HEK293 (cell line): ENCODE measurements around the gene LINC00237.

Source experiments
- GLI4 ChIP-seq: fragments of 450-650 bp; formaldehyde crosslinking; IDR thresholded peaks from 2 replicates; pipeline ENCODE4 v1.5.1; 2016; ENCODE audit warnings: missing biosample characterization, missing genetic modification characterization
- SP2 ChIP-seq: fragments of 450-650 bp; formaldehyde crosslinking; IDR thresholded peaks from 2 replicates; pipeline ENCODE4 v1.5.1; 2016; ENCODE audit warnings: missing biosample characterization, missing genetic modification characterization
- ZNF174 ChIP-seq: fragments of 450-650 bp; formaldehyde crosslinking; IDR thresholded peaks from 2 replicates; pipeline ENCODE4 v1.5.0; 2017; ENCODE audit warnings: missing biosample characterization, mild to moderate bottlenecking, missing genetic modification characterization
- ZNF404 ChIP-seq: fragments of 450-650 bp; formaldehyde crosslinking; IDR thresholded peaks from 2 replicates; pipeline ENCODE4 v1.5.1; 2017; ENCODE audit warnings: missing biosample characterization, missing genetic modification characterization
- ZNF629 ChIP-seq: fragments of 450-650 bp; formaldehyde crosslinking; IDR thresholded peaks from 2 replicates; pipeline ENCODE4 v1.5.1; 2017; ENCODE audit warnings: missing biosample characterization, missing genetic modification characterization
- ZNF707 ChIP-seq: fragments of 450-650 bp; formaldehyde crosslinking; IDR thresholded peaks from 2 replicates; pipeline ENCODE4 v1.5.1; 2016; ENCODE audit warnings: missing biosample characterization, missing genetic modification characterization
- ZNF747 ChIP-seq: fragments of 450-650 bp; formaldehyde crosslinking; IDR thresholded peaks from 2 replicates; pipeline ENCODE4 v1.5.1; 2016; ENCODE audit warnings: missing biosample characterization, missing genetic modification characterization
- TF ChIP-seq, protein P1 (sequence below): fragments of 450-650 bp; formaldehyde crosslinking; IDR thresholded peaks from 2 replicates; pipeline ENCODE4 v1.5.1; 2016; ENCODE audit warnings: missing biosample characterization, missing genetic modification characterization
- TF ChIP-seq, protein P2 (sequence below): fragments of 450-650 bp; formaldehyde crosslinking; IDR thresholded peaks from 2 replicates; pipeline ENCODE4 v1.5.1; 2016; ENCODE audit warnings: missing biosample characterization, missing genetic modification characterization
- TF ChIP-seq, protein P3 (sequence below): fragments of 450-650 bp; formaldehyde crosslinking; IDR thresholded peaks from 2 replicates; pipeline ENCODE4 v1.5.1; 2016; ENCODE audit warnings: missing biosample characterization, missing genetic modification characterization
- TF ChIP-seq, protein P4 (sequence below): fragments of 450-650 bp; formaldehyde crosslinking; IDR thresholded peaks from 2 replicates; pipeline ENCODE4 v1.5.1; 2016; ENCODE audit warnings: missing biosample characterization, missing genetic modification characterization, low read depth

DNA sequence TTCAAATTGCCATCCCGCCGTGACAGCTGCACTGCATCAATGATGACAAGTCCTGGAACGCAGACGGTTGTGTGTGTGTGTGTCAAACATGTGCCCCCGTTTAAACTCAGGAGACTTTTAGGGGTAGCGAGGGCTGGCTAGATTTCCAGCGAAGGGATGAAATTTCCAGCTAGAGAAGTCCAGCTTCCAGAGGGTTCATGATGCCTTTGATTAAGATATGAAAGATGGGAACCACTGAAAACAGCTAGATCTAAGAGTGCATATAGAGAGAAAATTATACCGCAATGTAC lies 20.4 kb upstream of the LINC00237 start:
- TF ChIP-seq, protein P1, sequence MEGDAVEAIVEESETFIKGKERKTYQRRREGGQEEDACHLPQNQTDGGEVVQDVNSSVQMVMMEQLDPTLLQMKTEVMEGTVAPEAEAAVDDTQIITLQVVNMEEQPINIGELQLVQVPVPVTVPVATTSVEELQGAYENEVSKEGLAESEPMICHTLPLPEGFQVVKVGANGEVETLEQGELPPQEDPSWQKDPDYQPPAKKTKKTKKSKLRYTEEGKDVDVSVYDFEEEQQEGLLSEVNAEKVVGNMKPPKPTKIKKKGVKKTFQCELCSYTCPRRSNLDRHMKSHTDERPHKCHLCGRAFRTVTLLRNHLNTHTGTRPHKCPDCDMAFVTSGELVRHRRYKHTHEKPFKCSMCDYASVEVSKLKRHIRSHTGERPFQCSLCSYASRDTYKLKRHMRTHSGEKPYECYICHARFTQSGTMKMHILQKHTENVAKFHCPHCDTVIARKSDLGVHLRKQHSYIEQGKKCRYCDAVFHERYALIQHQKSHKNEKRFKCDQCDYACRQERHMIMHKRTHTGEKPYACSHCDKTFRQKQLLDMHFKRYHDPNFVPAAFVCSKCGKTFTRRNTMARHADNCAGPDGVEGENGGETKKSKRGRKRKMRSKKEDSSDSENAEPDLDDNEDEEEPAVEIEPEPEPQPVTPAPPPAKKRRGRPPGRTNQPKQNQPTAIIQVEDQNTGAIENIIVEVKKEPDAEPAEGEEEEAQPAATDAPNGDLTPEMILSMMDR (tag by site-specific recombination) = no peak
- TF ChIP-seq, protein P2, sequence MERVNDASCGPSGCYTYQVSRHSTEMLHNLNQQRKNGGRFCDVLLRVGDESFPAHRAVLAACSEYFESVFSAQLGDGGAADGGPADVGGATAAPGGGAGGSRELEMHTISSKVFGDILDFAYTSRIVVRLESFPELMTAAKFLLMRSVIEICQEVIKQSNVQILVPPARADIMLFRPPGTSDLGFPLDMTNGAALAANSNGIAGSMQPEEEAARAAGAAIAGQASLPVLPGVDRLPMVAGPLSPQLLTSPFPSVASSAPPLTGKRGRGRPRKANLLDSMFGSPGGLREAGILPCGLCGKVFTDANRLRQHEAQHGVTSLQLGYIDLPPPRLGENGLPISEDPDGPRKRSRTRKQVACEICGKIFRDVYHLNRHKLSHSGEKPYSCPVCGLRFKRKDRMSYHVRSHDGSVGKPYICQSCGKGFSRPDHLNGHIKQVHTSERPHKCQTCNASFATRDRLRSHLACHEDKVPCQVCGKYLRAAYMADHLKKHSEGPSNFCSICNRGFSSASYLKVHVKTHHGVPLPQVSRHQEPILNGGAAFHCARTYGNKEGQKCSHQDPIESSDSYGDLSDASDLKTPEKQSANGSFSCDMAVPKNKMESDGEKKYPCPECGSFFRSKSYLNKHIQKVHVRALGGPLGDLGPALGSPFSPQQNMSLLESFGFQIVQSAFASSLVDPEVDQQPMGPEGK (tag by site-specific recombination) = no peak
- TF ChIP-seq, protein P3, sequence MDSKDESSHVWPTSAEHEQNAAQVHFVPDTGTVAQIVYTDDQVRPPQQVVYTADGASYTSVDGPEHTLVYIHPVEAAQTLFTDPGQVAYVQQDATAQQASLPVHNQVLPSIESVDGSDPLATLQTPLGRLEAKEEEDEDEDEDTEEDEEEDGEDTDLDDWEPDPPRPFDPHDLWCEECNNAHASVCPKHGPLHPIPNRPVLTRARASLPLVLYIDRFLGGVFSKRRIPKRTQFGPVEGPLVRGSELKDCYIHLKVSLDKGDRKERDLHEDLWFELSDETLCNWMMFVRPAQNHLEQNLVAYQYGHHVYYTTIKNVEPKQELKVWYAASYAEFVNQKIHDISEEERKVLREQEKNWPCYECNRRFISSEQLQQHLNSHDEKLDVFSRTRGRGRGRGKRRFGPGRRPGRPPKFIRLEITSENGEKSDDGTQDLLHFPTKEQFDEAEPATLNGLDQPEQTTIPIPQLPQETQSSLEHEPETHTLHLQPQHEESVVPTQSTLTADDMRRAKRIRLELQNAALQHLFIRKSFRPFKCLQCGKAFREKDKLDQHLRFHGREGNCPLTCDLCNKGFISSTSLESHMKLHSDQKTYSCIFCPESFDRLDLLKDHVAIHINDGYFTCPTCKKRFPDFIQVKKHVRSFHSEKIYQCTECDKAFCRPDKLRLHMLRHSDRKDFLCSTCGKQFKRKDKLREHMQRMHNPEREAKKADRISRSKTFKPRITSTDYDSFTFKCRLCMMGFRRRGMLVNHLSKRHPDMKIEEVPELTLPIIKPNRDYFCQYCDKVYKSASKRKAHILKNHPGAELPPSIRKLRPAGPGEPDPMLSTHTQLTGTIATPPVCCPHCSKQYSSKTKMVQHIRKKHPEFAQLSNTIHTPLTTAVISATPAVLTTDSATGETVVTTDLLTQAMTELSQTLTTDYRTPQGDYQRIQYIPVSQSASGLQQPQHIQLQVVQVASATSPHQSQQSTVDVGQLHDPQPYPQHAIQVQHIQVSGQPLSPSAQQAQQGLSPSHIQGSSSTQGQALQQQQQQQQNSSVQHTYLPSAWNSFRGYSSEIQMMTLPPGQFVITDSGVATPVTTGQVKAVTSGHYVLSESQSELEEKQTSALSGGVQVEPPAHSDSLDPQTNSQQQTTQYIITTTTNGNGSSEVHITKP (tag by site-specific recombination) = no peak
- TF ChIP-seq ZNF747 (tag by site-specific recombination) = no peak
- TF ChIP-seq, protein P4, sequence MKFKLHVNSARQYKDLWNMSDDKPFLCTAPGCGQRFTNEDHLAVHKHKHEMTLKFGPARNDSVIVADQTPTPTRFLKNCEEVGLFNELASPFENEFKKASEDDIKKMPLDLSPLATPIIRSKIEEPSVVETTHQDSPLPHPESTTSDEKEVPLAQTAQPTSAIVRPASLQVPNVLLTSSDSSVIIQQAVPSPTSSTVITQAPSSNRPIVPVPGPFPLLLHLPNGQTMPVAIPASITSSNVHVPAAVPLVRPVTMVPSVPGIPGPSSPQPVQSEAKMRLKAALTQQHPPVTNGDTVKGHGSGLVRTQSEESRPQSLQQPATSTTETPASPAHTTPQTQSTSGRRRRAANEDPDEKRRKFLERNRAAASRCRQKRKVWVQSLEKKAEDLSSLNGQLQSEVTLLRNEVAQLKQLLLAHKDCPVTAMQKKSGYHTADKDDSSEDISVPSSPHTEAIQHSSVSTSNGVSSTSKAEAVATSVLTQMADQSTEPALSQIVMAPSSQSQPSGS (tag by site-specific recombination) = no peak
- TF ChIP-seq SP2 = no peak
- no peak for TF ChIP-seq ZNF174
- no peak for TF ChIP-seq ZNF629 (tag by site-specific recombination)
- no peak for TF ChIP-seq ZNF404 (tag by site-specific recombination)
- TF ChIP-seq ZNF707 (tag by site-specific recombination) = no peak
- no peak for TF ChIP-seq GLI4
